ENCODE data around the gene TMX1.

Gene TMX1

DNA sequence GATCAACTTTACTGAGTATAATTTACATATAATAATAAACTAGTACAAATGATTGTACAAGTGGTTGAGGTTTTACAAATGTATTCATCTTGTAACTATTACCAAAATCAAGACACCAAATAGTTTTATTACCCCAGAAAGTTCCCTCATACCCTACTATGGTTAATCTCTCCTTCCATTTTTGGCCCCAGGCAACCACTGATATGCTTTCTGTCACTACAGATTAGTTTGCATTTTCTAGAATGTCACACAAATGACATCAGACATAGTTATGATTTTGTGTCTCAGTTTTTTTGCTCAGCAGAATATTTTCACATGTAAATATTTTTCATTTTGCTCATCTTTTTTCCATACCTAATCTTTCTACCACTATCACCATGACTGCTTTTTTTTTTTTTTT, 49.1 kb downstream of the TMX1 start:
- no peak overlapping the region for H3K4me3 ChIP-seq (ENCODE audit: low read length)
- no peak for TF ChIP-seq CTCF (IDR thresholded peaks at IDR 0.05; ENCODE audit: insufficient read depth, low read depth, low read length, missing control alignments)
- no peak for DNase-seq (ENCODE audit: low read depth)

GRCh38 chr14:51290132-51290531, 50.1 kb downstream of the TMX1 start:
- DNase-seq (ENCODE audit: low read depth), result no peak
- H3K4me3 ChIP-seq (ENCODE audit: low read length), result no peak overlapping the region
- no peak for TF ChIP-seq CTCF (IDR thresholded peaks at IDR 0.05; ENCODE audit: insufficient read depth, low read depth, low read length, missing control alignments)

DNA sequence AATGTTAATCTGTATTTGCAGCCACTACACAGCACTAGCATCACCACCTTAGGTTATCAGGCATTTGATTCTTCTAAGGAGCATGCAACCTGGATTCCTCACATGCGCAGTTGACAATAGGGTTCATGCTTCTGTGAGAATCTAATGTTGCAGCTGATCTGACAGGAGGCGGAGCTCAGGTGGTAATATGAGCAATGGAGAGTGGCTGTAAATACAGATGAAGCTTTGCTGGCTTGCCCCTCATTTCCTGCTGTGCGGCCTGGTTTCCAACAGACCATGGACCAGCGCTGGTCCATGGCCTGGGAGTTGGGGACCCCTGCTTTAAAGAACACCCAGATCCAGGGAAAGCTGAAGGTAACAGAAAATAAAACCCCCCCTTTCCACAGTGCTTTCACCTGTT, 51.0 kb downstream of the TMX1 start:
- H3K4me3 ChIP-seq (ENCODE audit: low read length), result no peak overlapping the region
- no peak for TF ChIP-seq CTCF (IDR thresholded peaks at IDR 0.05; ENCODE audit: insufficient read depth, low read depth, low read length, missing control alignments)
- no peak for DNase-seq (ENCODE audit: low read depth)

DNA sequence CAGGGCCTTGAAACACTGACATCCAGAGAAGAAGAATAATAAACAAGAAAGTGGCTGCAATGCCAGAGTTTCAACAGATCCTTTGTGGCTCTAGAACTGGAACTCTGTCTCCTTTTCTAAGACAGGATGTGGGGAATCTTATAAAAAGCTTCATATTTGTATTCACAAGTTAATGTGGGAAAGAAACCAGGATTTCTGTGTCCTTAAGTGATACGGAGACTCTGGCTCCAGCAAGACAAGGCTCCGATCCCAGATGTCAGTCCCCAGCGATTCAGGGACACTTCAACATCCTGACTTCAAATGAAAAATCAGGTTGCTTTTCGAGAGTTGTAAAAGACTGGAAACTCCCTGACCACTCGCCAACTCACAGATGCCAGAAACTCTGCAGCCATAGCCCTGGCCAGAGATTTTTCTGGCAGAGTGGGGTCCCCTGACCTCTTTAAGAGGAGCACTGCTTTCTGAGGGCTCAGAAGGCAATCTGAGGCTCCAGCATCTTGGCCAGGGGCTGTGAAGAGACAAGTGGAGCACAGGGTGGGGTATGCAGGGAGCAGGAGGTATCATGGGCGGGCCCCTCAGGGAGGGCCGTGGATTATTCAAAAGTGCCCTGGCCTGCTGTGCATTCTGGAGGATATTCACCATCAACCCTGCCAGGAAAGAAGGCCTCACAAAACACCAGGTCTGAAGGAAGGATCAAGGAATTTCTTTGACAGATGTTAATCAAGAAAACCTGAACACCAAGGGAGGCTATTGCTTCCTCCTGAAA, 53.3 kb downstream of the TMX1 start:
- no peak for TF ChIP-seq CTCF (IDR thresholded peaks at IDR 0.05; ENCODE audit: insufficient read depth, low read depth, low read length, missing control alignments)
- H3K4me3 ChIP-seq (ENCODE audit: low read length), result no peak overlapping the region
- DNase-seq (ENCODE audit: low read depth), result no peak

DNA sequence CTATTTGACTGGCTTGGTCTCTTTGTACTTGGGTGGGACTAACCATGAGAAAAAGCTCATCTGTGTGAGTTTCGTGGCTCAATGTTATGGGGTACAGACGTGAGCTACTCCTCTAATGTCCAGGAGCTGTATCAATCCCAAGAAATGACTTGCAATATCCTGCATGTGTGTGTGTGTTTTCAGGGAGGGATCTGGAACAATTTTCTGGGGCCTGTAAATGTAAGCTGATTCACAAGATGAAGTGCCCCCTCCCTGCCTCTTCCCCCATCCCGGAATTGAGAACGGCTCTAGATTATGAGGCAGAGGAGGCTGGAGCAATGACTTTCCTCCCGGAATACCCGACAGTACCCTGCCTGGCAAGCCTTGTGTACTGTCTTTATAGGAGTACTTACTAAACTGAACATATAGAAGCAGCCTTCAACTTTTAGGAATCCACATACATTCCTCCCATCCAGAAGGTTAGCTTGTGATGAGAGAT, 53.9 kb downstream of the TMX1 start:
- TF ChIP-seq CTCF (IDR thresholded peaks at IDR 0.05; ENCODE audit: insufficient read depth, low read depth, low read length, missing control alignments), result no peak
- no peak overlapping the region for H3K4me3 ChIP-seq (ENCODE audit: low read length)
- DNase-seq (ENCODE audit: low read depth), result no peak

DNA sequence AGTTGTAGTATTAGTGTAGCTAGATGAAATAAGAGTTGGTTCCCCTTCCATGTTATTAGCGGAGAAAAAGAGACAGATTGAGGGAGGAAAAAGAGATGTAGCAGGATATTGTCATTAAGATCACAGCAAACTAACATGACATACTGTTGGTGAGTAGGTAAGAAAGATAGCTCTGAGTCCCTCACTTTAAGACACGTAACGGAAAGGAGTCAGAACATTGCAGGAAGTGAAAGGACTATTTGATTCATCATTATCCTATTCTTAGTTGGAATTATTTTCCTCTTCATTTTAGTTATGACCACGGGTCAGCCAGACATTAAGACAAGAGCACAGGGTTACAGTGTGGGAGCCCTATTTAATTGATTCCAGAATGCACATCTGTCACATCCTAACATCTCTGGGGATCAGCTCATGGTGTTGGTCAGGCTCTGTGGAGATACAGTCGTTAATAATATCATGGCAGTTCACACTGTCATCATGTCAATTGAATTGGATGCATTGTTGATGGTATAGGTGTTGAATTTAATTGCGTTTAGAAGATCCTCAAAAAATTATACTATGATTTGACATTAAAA, 55.0 kb downstream of the TMX1 start:
- TF ChIP-seq CTCF (IDR thresholded peaks at IDR 0.05; ENCODE audit: insufficient read depth, low read depth, low read length, missing control alignments), result no peak
- H3K4me3 ChIP-seq (ENCODE audit: low read length), result no peak overlapping the region
- no peak for DNase-seq (ENCODE audit: low read depth)

Measured in epithelial cell of esophagus (primary cell).